Nephron progenitor cell (in vitro differentiated cells): ENCODE measurements around the gene XPC.

Experiments
- DNase-seq: peaks from one replicate; pipeline ENCODE4 v3.0.0; 2021
- H3K27ac Mint-ChIP-seq: 2 replicates; pipeline ENCODE4 v1.8.0; 2021; ENCODE audit warnings: mild to moderate bottlenecking, moderate library complexity, mixed read lengths
- H3K27me3 Mint-ChIP-seq: 2 replicates; pipeline ENCODE4 v1.8.0; 2021; ENCODE audit warnings: mild to moderate bottlenecking, low read depth, mixed read lengths; ENCODE audit not compliant: poor library complexity
- H3K36me3 Mint-ChIP-seq: 2 replicates; pipeline ENCODE4 v1.8.0; 2021; ENCODE audit warnings: low read depth, mixed read lengths
- H3K4me1 Mint-ChIP-seq: 2 replicates; pipeline ENCODE4 v1.8.0; 2021; ENCODE audit warnings: mixed read lengths
- H3K4me3 Mint-ChIP-seq: 2 replicates; pipeline ENCODE4 v1.8.0; 2021; ENCODE audit warnings: mild to moderate bottlenecking, moderate library complexity, mixed read lengths
- H3K9me3 Mint-ChIP-seq: 2 replicates; pipeline ENCODE4 v1.8.0; 2021; ENCODE audit warnings: mild to moderate bottlenecking, moderate library complexity, mixed read lengths
- TF ChIP-seq, protein P1 (sequence below): fragments of 200-600 bp; sonication (generic); IDR thresholded peaks from 2 replicates; pipeline ENCODE4 v1.5.0; 2021; ENCODE audit warnings: antibody characterized with exemption

Gene XPC

DNA sequence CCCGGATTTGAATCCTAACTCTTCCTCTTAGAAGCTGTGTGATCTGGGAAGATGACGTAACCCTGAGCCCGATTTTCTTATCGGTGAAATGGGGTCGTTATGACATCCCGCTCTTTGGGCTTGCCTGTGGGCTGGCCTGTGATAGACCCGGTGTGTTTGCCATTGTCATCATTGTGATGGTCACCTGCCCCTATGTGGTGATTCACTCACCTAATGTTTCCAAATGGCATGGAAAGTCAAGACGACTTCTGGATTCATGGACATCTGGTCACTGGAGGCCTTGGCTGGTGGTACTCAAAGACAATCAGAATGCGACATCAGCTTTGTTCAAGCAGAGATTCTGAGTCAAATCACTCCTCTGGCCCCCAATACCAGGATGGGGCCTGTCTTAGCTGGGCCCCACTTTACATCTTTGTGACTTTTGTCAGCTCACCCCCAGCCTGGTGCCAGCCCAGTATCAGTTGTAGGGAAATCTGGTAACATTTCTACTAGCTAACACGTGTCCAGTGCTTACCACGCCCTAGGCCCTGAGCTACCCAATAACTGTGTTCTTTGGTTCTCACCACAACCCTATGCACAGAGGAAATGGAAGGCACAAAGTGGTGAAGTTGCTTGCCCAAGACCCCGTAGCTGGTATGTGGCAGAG, 50.8 kb downstream of the XPC start:
- H3K36me3 Mint-ChIP-seq = peaks cover 47% of the 10 kb centered on the region
- DNase-seq = no peak
- H3K4me3 Mint-ChIP-seq = peak overlapping the region; percentile 100
- H3K4me1 Mint-ChIP-seq = peaks cover 37% of the 10 kb centered on the region
- TF ChIP-seq, protein P1, sequence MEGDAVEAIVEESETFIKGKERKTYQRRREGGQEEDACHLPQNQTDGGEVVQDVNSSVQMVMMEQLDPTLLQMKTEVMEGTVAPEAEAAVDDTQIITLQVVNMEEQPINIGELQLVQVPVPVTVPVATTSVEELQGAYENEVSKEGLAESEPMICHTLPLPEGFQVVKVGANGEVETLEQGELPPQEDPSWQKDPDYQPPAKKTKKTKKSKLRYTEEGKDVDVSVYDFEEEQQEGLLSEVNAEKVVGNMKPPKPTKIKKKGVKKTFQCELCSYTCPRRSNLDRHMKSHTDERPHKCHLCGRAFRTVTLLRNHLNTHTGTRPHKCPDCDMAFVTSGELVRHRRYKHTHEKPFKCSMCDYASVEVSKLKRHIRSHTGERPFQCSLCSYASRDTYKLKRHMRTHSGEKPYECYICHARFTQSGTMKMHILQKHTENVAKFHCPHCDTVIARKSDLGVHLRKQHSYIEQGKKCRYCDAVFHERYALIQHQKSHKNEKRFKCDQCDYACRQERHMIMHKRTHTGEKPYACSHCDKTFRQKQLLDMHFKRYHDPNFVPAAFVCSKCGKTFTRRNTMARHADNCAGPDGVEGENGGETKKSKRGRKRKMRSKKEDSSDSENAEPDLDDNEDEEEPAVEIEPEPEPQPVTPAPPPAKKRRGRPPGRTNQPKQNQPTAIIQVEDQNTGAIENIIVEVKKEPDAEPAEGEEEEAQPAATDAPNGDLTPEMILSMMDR = no peak
- no peaks in the 10 kb centered on the region for H3K9me3 Mint-ChIP-seq
- H3K27me3 Mint-ChIP-seq = no peaks in the 10 kb centered on the region
- H3K27ac Mint-ChIP-seq = no peak overlapping the region

DNA sequence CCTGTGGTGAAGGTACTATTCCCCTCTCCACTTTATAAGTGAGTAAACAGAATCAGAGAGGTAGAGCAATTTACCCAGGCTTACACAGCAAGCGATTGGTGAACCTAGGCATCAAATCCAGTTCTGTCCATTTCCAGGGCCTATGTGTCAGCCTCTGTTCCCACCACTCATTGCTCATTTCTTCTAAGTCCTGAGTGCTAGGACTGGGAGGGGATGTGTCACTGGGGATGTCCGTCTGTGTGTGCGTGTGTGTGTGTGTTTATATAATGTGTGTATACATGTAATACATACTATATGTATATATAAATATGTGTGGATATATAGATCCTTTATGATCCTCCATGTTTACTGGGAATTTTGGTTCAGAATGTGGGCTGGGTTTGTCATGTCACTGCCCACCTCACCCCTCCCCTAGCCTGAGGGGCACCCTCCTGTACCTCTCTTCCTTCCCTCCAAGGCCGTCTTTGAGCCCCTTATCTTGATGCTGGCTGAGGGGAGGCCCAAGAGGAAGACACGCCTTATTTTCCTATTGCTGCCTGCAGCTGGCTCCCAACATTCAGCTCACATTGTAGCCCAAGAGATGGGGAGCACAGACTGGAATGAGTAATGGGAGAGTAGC, 51.4 kb downstream of the XPC start:
- Mint-ChIP-seq H3K4me1 (peaks cover 43% of the 10 kb centered on the region), H3K4me3 (peak overlapping the region; percentile 100), H3K36me3 (peaks cover 47% of the 10 kb centered on the region), H3K9me3 (no peaks in the 10 kb centered on the region), H3K27ac (no peak overlapping the region), H3K27me3 (no peaks in the 10 kb centered on the region)
- DNase-seq = no peak
- TF ChIP-seq, protein P1 = no peak

DNA sequence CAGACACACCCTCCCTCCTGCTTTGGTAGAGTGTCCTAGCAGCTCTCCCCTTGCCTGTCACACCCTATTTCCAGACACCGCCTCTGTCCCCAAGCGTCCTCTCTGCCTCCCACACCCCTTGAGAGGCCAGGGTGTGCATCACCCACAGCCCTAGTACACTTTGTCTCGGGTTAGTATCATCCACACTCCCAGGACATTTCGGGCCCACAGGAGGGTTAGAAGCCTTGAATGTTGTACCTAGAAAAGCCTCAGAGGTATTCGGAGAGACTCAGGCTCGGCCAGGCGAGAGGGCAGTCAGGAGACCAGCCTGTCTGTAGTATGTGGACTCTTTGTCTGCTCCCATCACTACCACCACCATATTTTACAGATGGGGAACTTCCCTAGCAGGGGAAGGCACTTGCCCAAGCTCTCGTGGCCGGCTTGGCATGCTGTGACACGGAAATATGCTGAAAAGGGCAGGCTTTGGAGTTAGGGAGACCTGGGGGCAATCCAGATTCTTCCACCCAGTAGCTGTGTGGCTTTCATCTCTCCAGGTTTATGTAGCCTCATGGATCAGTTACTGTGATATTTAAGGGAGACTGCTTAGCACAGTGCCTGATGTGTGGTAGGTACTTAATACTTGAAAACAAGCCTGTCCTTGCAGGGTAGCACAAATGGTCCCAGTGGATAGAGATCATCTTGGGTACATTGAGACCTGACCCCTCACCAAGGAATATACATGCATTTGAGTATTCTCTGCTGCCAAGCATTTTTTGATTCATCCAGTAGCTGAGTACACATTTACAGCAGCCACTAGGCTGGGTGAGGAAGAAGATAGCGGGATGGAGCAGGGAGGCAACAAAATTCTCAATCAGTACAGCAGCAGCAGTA, 52.1 kb downstream of the XPC start:
- peak overlapping the region; percentile 99 for H3K27ac Mint-ChIP-seq
- H3K4me3 Mint-ChIP-seq = peak overlapping the region; percentile 100
- TF ChIP-seq, protein P1 = no peak
- no peaks in the 10 kb centered on the region for H3K9me3 Mint-ChIP-seq
- no peak for DNase-seq
- peaks cover 48% of the 10 kb centered on the region for H3K36me3 Mint-ChIP-seq
- no peaks in the 10 kb centered on the region for H3K27me3 Mint-ChIP-seq
- H3K4me1 Mint-ChIP-seq = peaks cover 43% of the 10 kb centered on the region

DNA sequence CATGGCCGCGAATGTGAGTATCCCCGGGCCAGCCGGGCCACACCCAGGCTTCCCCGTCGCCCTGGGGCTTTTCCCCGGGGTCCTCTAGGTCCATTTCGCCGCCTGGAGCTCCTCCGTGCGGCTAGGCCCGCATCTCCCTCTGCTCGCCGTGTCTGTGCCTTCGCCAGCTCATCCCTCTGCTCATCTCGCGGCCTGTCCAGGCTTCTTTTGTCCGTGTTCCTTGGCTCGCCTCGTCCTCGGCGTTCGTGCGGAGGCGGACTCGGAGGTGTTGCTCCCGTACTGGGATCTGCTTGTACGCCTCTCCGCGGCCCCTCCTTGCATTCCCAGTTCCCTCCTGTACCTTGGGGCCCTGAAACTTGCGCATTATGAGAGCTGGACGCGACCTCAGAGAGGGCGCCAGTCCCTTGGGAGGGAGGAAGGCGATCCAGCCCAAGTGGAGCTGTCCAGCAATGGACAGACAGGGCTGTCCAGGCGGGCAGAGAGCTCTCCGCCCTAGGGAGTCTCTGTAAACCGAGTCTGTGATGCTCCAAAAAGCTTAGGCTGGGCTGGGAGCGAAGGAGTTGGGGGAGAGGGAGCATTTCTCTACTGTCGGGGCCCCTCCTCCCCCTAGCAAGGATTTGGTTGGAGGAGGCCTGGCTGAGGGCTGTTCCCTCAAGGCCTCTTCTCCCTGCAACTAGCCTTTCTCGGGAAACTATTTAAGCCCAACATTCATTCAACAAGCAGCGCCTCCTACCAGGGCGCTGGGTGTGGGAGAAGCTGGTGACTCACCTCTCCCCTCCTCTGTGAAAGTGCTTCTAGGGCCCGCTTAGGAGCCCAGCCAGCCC, 53.0 kb downstream of the XPC start:
- peak; percentile 66 for DNase-seq
- Mint-ChIP-seq H3K27me3 (peaks cover 1% of the 10 kb centered on the region), H3K4me1 (peaks cover 43% of the 10 kb centered on the region), H3K36me3 (peaks cover 51% of the 10 kb centered on the region), H3K27ac (peak overlapping the region; percentile 99), H3K9me3 (no peaks in the 10 kb centered on the region), H3K4me3 (peak overlapping the region; percentile 100)
- TF ChIP-seq, protein P1 = no peak

DNA sequence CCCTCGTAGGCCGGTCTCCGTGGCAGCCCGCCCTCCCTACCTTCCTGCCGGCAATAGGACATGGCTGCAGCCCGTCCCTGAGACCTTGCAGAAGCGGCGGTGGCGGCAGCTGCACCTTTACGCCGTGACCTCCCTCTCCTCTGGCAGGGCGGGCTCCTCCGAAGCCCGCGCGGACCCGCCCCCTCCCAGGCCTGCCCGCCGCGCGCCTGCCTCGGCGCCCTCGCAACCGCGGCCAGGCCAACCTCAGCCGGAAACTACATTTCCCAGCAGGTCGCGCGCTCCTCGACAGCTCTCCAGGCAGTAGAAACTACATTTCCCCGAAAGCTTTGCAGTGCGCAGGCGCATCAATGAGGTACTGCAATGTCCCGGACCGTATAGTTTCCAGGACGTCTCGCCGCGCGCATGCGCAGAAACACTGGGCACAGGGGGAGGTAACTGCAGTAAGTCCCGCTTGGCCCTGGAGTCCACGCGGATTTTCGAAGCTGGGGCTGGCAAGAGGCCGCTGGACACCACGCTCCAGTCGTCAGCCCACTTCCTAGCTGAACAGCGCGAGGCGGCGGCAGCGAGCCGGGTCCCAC, 53.7 kb downstream of the XPC start, which contains the start of the genes CHCHD4 and TMEM43:
TSS of gene CHCHD4 (minus strand) at position 256 of the 578 bp plus-strand sequence. CDS start at position 62, 194 bp downstream.
TSS of gene TMEM43 (plus strand) at position 438 of the 578 bp plus-strand sequence. CDS start 142 bp downstream, outside the sequence.
- TF ChIP-seq, protein P1 = no peak
- peak; percentile 98 for DNase-seq
- Mint-ChIP-seq H3K36me3 (peaks cover 52% of the 10 kb centered on the region), H3K27ac (peak within 1 kb of the TSS; percentile 99), H3K4me3 (peak within 1 kb of the TSS; percentile 100), H3K9me3 (no peaks in the 10 kb centered on the region), H3K27me3 (peaks cover 4% of the 10 kb centered on the region), H3K4me1 (peaks cover 43% of the 10 kb centered on the region)
